Measurements from ENCODE around the gene PIK3C2B.

The PIK3C2B gene

DNA sequence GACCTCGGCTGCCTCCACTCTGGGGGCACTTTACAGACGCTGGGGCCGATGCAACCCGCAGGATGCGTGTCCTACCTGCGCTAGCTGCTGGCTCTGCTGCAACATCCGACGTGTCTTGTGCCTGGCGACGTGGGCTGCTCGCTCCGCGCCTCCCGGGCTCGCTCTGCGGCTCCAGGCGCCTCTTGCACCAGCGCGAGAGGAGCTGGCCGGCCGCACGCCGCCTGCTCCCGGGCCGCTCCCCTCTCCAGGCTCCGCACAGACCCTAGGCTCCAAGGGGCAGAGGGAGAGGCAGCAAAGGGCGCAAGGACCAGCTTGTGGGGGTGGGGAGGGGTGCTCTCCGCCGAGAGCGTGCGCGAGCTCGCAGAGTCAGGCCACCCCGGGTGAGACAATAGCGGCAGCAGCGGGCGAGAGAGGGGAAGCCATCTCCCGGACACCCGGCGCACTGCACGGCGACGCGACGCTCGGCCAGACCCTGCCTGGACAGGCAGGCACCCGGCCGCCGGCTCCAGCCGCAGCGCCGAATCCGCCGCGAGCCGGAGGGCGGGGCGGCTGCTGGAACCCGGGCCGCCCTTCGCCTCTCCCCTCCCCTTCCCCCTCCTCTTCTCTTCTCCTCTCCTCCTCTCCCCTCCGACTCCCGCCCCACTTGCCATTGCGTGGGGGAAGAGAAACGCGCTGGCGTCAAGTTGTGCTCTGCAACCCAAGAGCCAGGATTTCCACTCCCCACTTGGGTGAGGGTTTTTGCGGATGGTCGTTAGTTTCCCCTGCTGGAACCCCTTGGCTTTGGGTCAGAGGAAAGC lies at the start of gene PIK3C2B:
TSS of gene PIK3C2B (minus strand) at position 525 of the 797 bp plus-strand sequence. CDS start 25,003 bp downstream, outside the sequence.
- peak within 1 kb of the TSS; percentile 57 for H3K4me3 ChIP-seq (ENCODE audit: low read depth, low read length)
- in situ Hi-C loops (cut with HindIII; ENCODE audit: low sequenced_read_pairs): no loop called here
- TF ChIP-seq, protein P1, sequence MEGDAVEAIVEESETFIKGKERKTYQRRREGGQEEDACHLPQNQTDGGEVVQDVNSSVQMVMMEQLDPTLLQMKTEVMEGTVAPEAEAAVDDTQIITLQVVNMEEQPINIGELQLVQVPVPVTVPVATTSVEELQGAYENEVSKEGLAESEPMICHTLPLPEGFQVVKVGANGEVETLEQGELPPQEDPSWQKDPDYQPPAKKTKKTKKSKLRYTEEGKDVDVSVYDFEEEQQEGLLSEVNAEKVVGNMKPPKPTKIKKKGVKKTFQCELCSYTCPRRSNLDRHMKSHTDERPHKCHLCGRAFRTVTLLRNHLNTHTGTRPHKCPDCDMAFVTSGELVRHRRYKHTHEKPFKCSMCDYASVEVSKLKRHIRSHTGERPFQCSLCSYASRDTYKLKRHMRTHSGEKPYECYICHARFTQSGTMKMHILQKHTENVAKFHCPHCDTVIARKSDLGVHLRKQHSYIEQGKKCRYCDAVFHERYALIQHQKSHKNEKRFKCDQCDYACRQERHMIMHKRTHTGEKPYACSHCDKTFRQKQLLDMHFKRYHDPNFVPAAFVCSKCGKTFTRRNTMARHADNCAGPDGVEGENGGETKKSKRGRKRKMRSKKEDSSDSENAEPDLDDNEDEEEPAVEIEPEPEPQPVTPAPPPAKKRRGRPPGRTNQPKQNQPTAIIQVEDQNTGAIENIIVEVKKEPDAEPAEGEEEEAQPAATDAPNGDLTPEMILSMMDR (IDR thresholded peaks at IDR 0.05; ENCODE audit: low read depth, low read length): peak; percentile 37
- DNase-seq (ENCODE audit: low read depth, low spot score): peak; percentile 69

DNA sequence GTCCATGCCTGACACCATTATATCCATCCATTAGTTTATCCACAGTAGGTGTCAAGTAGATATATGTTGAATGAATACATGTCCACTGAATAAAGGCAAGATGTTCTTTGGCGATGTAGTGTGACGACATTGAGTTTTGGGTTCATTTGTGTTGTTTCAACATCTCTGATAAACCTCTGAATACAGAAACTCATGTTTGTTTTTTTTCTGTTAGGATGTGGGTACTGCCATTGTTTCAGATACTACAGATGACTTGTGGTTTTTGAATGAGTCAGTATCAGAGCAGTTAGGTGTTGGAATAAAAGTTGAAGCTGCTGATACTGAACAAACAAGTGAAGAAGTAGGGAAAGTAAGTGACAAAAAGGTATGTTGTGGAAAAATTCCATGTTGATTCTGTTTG lies 49.7 kb upstream of the PIK3C2B start:
- TF ChIP-seq, protein P1 (IDR thresholded peaks at IDR 0.05; ENCODE audit: low read depth, low read length): no peak
- no peak overlapping the region for H3K4me3 ChIP-seq (ENCODE audit: low read depth, low read length)
- in situ Hi-C loops (cut with HindIII; ENCODE audit: low sequenced_read_pairs): no loop called here
- peak; percentile 45 for DNase-seq (ENCODE audit: low read depth, low spot score)

DNA sequence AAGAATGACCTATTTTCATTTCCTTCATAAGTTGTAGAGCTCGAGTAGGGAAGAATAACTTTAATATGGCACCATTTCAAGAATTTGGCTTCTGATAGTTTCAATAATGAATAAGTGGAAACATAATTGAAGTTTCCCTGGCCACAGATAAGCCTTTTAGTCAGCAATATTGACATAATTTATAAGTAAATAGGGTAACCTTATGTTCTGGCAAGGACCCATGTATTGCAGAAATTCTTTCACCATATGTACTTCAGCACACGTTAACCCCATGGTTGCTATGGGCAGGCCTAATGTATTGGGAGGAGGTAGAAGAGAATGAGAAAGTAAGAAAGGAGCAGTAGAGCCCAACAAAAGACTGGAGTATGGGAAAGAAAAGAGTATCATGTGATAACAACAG lies 47.0 kb upstream of the PIK3C2B start:
- DNase-seq (ENCODE audit: low read depth, low spot score): no peak
- TF ChIP-seq, protein P1 (IDR thresholded peaks at IDR 0.05; ENCODE audit: low read depth, low read length): no peak
- in situ Hi-C loops (cut with HindIII; ENCODE audit: low sequenced_read_pairs): no loop called here
- H3K4me3 ChIP-seq (ENCODE audit: low read depth, low read length): no peak overlapping the region

GRCh38 chr1:204532832-204533231 lies 38.2 kb upstream of the PIK3C2B start:
- in situ Hi-C loops (cut with HindIII; ENCODE audit: low sequenced_read_pairs): no loop called here
- no peak overlapping the region for H3K4me3 ChIP-seq (ENCODE audit: low read depth, low read length)
- DNase-seq (ENCODE audit: low read depth, low spot score): no peak
- TF ChIP-seq, protein P1 (IDR thresholded peaks at IDR 0.05; ENCODE audit: low read depth, low read length): no peak

- H3K4me3 ChIP-seq (ENCODE audit: low read depth, low read length): no peak overlapping the region
- in situ Hi-C loops (cut with HindIII; ENCODE audit: low sequenced_read_pairs): no loop called here
- DNase-seq (ENCODE audit: low read depth, low spot score): no peak
- TF ChIP-seq, protein P1 (IDR thresholded peaks at IDR 0.05; ENCODE audit: low read depth, low read length): no peak
Observed at GRCh38 chr1:204530932-204531331, 36.3 kb upstream of the PIK3C2B start.

- TF ChIP-seq, protein P1 (IDR thresholded peaks at IDR 0.05; ENCODE audit: low read depth, low read length): no peak
- DNase-seq (ENCODE audit: low read depth, low spot score): no peak
- H3K4me3 ChIP-seq (ENCODE audit: low read depth, low read length): no peak overlapping the region
- in situ Hi-C loops (cut with HindIII; ENCODE audit: low sequenced_read_pairs): no loop called here
Observed at GRCh38 chr1:204529371-204529895, 34.8 kb upstream of the PIK3C2B start.
